ENCODE results near the gene HJURP. TPM values are rescaled to one million over a fixed set of nuclear protein-coding genes. Genes with fewer than 3 reads are reported as not detected.

HJURP gene
- total RNA-seq, 1 donor from 2014 or later, result 45.6 TPM

GRCh38 chr2:233857511-233858141, 3.3 kb upstream of the HJURP start:
- H3K27me3 Mint-ChIP-seq, result peaks cover 12% of the 10 kb centered on the region
- intact Hi-C loops (cut with micrococcal nuclease), result loop anchor here (2.0 to 10.0 kb wide), 2 partner anchors 303 to 643 kb away; no protein-coding TSS in a partner anchor
- H3K9me3 Mint-ChIP-seq, result no peaks in the 10 kb centered on the region
- H3K36me3 Mint-ChIP-seq (ENCODE audit: low read depth), result peaks cover 13% of the 10 kb centered on the region
- DNase-seq, result peak; percentile 89
- H3K4me1 Mint-ChIP-seq, result peaks cover 29% of the 10 kb centered on the region
- H3K4me3 Mint-ChIP-seq, result no peak overlapping the region
- H3K27ac Mint-ChIP-seq, result no peak overlapping the region

- Mint-ChIP-seq H3K36me3 (ENCODE audit: low read depth) (peaks cover 23% of the 10 kb centered on the region), H3K27ac (no peak overlapping the region), H3K9me3 (no peaks in the 10 kb centered on the region), H3K4me3 (no peak overlapping the region), H3K4me1 (peaks cover 42% of the 10 kb centered on the region), H3K27me3 (peaks cover 12% of the 10 kb centered on the region)
- intact Hi-C loops (cut with micrococcal nuclease), result loop anchor here (2.0 to 10.0 kb wide), 2 partner anchors 301 to 645 kb away; no protein-coding TSS in a partner anchor
- DNase-seq, result no peak
Measured at GRCh38 chr2:233856184-233856583, 1.8 kb upstream of the HJURP start.

GRCh38 chr2:233855345-233855744, 1.0 kb upstream of the HJURP start:
- peak overlapping the region; percentile 14 for H3K27ac Mint-ChIP-seq
- intact Hi-C loops (cut with micrococcal nuclease), result loop anchor here (10.0 kb wide), 1 partner anchor 301 kb away; no protein-coding TSS in a partner anchor

GRCh38 chr2:233853883-233854240, 473 bp downstream of the HJURP start:
- no peaks in the 10 kb centered on the region for H3K27me3 Mint-ChIP-seq
- H3K36me3 Mint-ChIP-seq (ENCODE audit: low read depth), result peaks cover 32% of the 10 kb centered on the region
- peaks cover 53% of the 10 kb centered on the region for H3K4me1 Mint-ChIP-seq
- intact Hi-C loops (cut with micrococcal nuclease), result loop anchor here (1.0 to 10.0 kb wide), 2 partner anchors 14 to 299 kb away; partner anchors contain the start of gene MSL3B
- H3K27ac Mint-ChIP-seq, result peak overlapping the region; percentile 96
- H3K4me3 Mint-ChIP-seq, result peak overlapping the region; percentile 99
- no peak for DNase-seq
- H3K9me3 Mint-ChIP-seq, result no peaks in the 10 kb centered on the region

More at GRCh38 chr2:233855345-233855744, 1.0 kb upstream of the HJURP start:
- Mint-ChIP-seq H3K4me1 (peaks cover 42% of the 10 kb centered on the region), H3K9me3 (no peaks in the 10 kb centered on the region), H3K4me3 (peak overlapping the region; percentile 99), H3K27me3 (peaks cover 11% of the 10 kb centered on the region), H3K36me3 (ENCODE audit: low read depth) (peaks cover 26% of the 10 kb centered on the region)
- DNase-seq, result peak; percentile 61

- Mint-ChIP-seq H3K4me3 (peak overlapping the region; percentile 99), H3K36me3 (ENCODE audit: low read depth) (peaks cover 37% of the 10 kb centered on the region), H3K27me3 (no peaks in the 10 kb centered on the region), H3K4me1 (peaks cover 56% of the 10 kb centered on the region), H3K27ac (peak overlapping the region; percentile 96), H3K9me3 (no peaks in the 10 kb centered on the region)
- no peak for DNase-seq
- intact Hi-C loops (cut with micrococcal nuclease), result loop anchor here (10.0 kb wide), 1 partner anchor 299 kb away; no protein-coding TSS in a partner anchor
Measured at GRCh38 chr2:233853353-233853752, 982 bp downstream of the HJURP start.

GRCh38 chr2:233852056-233852455, 2.3 kb downstream of the HJURP start:
- H3K27ac Mint-ChIP-seq, result peak overlapping the region; percentile 89

GRCh38 chr2:233851169-233851568, 3.2 kb downstream of the HJURP start:
- H3K27ac Mint-ChIP-seq, result no peak overlapping the region
- no peaks in the 10 kb centered on the region for H3K9me3 Mint-ChIP-seq
- no peak for DNase-seq
- H3K36me3 Mint-ChIP-seq (ENCODE audit: low read depth), result peaks cover 53% of the 10 kb centered on the region
- H3K4me1 Mint-ChIP-seq, result peaks cover 60% of the 10 kb centered on the region
- H3K4me3 Mint-ChIP-seq, result no peak overlapping the region
- intact Hi-C loops (cut with micrococcal nuclease), result loop anchor here (10.0 kb wide), 1 partner anchor 296 kb away; no protein-coding TSS in a partner anchor
- H3K27me3 Mint-ChIP-seq, result no peaks in the 10 kb centered on the region

More at GRCh38 chr2:233852056-233852455, 2.3 kb downstream of the HJURP start:
- intact Hi-C loops (cut with micrococcal nuclease), result loop anchor here (10.0 kb wide), 1 partner anchor 297 kb away; no protein-coding TSS in a partner anchor
- no peak for DNase-seq
- H3K4me3 Mint-ChIP-seq, result peak overlapping the region; percentile 99
- no peaks in the 10 kb centered on the region for H3K9me3 Mint-ChIP-seq
- no peaks in the 10 kb centered on the region for H3K27me3 Mint-ChIP-seq
- H3K36me3 Mint-ChIP-seq (ENCODE audit: low read depth), result peaks cover 45% of the 10 kb centered on the region
- H3K4me1 Mint-ChIP-seq, result peaks cover 54% of the 10 kb centered on the region

- H3K9me3 Mint-ChIP-seq, result no peaks in the 10 kb centered on the region
- H3K36me3 Mint-ChIP-seq (ENCODE audit: low read depth), result peaks cover 55% of the 10 kb centered on the region
- no peak overlapping the region for H3K4me3 Mint-ChIP-seq
- peaks cover 59% of the 10 kb centered on the region for H3K4me1 Mint-ChIP-seq
- intact Hi-C loops (cut with micrococcal nuclease), result loop anchor here (10.0 kb wide), 1 partner anchor 296 kb away; no protein-coding TSS in a partner anchor
- DNase-seq, result no peak
- H3K27ac Mint-ChIP-seq, result no peak overlapping the region
- H3K27me3 Mint-ChIP-seq, result no peaks in the 10 kb centered on the region
Measured at GRCh38 chr2:233850745-233851144, 3.6 kb downstream of the HJURP start.

- Mint-ChIP-seq H3K9me3 (no peaks in the 10 kb centered on the region), H3K4me3 (no peak overlapping the region), H3K27ac (peak overlapping the region; percentile 37), H3K27me3 (no peaks in the 10 kb centered on the region), H3K36me3 (ENCODE audit: low read depth) (peaks cover 62% of the 10 kb centered on the region), H3K4me1 (peaks cover 52% of the 10 kb centered on the region)
- DNase-seq, result no peak
- intact Hi-C loops (cut with micrococcal nuclease), result loop anchor here (10.0 kb wide), 1 partner anchor 295 kb away; no protein-coding TSS in a partner anchor
Measured at GRCh38 chr2:233849607-233850271, 4.6 kb downstream of the HJURP start.

GRCh38 chr2:233848276-233848675, 6.1 kb downstream of the HJURP start:
- intact Hi-C loops (cut with micrococcal nuclease), result no loop called here
- Mint-ChIP-seq H3K27ac (peak overlapping the region; percentile 62), H3K27me3 (no peaks in the 10 kb centered on the region), H3K9me3 (no peaks in the 10 kb centered on the region), H3K36me3 (ENCODE audit: low read depth) (peaks cover 69% of the 10 kb centered on the region), H3K4me3 (no peak overlapping the region), H3K4me1 (peaks cover 54% of the 10 kb centered on the region)
- no peak for DNase-seq

- DNase-seq, result no peak
- H3K27ac Mint-ChIP-seq, result no peak overlapping the region
- no peak overlapping the region for H3K4me3 Mint-ChIP-seq
- H3K36me3 Mint-ChIP-seq (ENCODE audit: low read depth), result peaks cover 70% of the 10 kb centered on the region
- no peaks in the 10 kb centered on the region for H3K27me3 Mint-ChIP-seq
- intact Hi-C loops (cut with micrococcal nuclease), result no loop called here
- no peaks in the 10 kb centered on the region for H3K9me3 Mint-ChIP-seq
- H3K4me1 Mint-ChIP-seq, result peaks cover 46% of the 10 kb centered on the region
Measured at GRCh38 chr2:233847248-233847898, 7.0 kb downstream of the HJURP start.

- H3K27me3 Mint-ChIP-seq, result no peaks in the 10 kb centered on the region
- DNase-seq, result no peak
- peak overlapping the region; percentile 56 for H3K27ac Mint-ChIP-seq
- peaks cover 43% of the 10 kb centered on the region for H3K4me1 Mint-ChIP-seq
- intact Hi-C loops (cut with micrococcal nuclease), result no loop called here
- no peaks in the 10 kb centered on the region for H3K9me3 Mint-ChIP-seq
- no peak overlapping the region for H3K4me3 Mint-ChIP-seq
- H3K36me3 Mint-ChIP-seq (ENCODE audit: low read depth), result peaks cover 71% of the 10 kb centered on the region
Measured at GRCh38 chr2:233846387-233847247, 7.7 kb downstream of the HJURP start.
